Activated CD4-positive, alpha-beta T cell treated with anti-CD3 and anti-CD28 coated beads, Interleukin-2, Interleukin-4, amounts not matched to agents 100 ng/mL and 50 ng/mL, durations not matched to agents 16 hours and 8 hours (primary cell): ENCODE data around the gene TMPRSS9.
"Not testable (repeated sequence)": the region's sequence is repeated elsewhere in the genome, so short reads cannot be mapped to it uniquely, and the experiment has no call there.

Experiments
- DNase-seq: peaks from one replicate; pipeline ENCODE4 v3.0.0-alpha.2; 2020; ENCODE audit warnings: low spot score

The TMPRSS9 gene

DNA sequence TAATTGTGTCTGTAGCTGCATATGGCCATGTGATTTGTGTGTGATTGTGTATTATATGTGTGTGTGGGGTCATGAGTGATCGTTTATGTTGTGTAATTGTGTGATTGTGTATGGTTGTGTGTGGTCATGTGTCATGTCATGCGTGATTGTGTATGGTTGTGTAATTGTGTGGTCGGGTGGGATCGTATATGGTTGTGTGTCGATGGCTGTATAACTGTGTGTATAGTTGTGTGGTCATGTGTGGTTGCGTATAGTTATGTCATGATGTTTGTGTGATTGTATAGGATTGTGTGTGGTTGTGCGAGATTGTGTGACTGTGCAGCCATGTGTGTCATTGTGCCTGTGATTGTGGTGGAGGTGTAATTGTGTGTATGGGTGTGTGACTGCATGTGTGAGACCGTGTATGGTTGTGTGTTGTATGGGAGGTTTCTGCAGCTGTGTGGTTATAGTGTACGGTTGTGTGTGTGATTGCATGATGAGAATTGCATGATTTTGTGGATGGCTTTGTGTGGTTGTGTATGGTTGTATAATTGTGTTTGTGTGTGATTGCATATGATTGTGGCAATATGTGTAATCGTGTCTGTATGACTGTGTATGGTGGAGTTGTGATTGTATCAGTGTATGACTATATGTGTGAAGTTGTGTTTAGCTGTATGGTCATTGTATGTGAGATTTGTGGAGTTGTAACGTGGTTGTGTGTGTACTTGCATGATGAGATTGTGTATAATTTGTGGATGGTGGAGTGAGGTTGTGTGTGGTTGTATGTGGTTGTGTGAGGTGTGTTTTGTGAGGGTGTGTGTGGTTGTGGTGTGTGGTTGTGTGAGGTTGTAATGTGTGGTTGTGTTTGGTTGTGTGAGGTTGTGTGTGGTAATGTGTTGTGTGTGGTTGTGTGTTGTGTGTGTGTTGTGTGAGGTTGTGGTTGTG lies 2.2 kb downstream of the TMPRSS9 start:
- no peak for DNase-seq

- no peak for DNase-seq
Measured at GRCh38 chr19:2362970-2363300, 2.9 kb downstream of the TMPRSS9 start.

GRCh38 chr19:2363419-2363818 lies 3.4 kb downstream of the TMPRSS9 start:
- no peak for DNase-seq

GRCh38 chr19:2365201-2365970 lies 5.3 kb downstream of the TMPRSS9 start:
- DNase-seq = no peak

DNA sequence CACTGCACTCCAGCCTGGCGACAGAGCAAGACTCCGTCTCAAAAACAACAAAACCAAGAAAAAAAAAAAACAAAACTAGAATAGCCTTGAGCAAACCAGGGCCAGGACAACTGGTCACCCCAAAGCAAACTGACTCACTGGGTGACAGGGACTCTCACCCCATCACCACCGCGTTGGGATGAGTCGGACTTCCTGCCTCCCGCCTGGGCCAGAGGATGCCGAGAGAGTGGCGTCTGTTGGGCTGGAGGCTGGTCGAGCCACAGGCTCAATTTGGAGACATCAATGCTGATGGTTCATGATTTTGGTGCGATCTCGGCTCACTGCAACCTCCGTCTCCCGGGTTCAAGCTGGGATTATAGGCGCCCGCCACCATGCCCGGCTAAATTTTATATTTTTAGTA lies 11.6 kb downstream of the TMPRSS9 start:
- no peak for DNase-seq

DNA sequence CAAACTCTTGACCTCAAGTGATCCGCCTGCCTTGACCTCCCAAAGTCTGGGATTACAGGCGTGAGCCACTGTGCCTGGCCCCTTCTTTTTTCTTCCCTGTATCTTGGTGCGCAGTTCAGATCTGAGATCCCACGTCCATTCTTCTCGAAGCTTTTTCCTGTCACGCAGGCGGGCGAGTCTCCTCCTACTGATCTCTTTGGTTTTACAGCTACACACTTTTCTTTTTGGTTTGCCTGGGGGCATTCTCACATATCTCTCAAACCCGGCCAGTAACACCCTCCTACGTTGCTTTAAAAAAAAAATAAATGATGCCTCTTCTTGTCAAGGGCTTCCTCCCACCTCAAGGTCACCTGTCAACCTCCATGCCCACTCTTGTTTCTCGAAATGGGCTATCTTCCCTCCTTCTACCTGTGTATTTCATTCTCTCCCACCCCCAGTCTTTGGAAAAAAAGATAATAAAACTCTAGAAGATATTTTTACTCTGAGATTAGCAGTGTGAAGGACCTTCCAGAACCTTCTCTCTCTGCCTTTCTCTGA lies 12.1 kb downstream of the TMPRSS9 start:
- no peak for DNase-seq

DNA sequence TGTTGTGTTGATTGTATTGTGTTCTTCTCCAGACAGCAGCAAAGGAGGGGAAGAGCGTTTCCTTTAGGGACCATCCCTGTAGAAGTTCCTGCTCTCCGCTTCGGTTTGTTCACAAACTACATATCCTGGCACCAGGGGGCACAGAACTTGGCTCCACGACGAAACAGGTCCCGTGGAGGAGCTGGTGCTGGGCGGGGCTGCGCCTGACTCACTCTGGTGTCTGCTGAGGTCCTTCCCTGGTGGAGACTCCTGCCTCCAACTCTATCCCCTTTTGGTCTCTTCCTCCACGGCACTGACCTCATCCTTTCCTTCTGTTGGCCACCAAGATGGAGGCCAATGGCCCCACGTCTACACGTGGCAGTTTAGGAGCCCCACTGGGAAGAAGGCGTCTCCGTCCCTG lies 14.7 kb downstream of the TMPRSS9 start:
- DNase-seq = no peak

- DNase-seq = no peak
Measured at GRCh38 chr19:2375353-2376121, 15.5 kb downstream of the TMPRSS9 start.

- DNase-seq = no peak
Measured at GRCh38 chr19:2376784-2377519, 16.9 kb downstream of the TMPRSS9 start.

- no peak for DNase-seq
Measured at GRCh38 chr19:2380567-2380966, 20.5 kb downstream of the TMPRSS9 start.

- no peak for DNase-seq
Measured at GRCh38 chr19:2381148-2381820, 21.2 kb downstream of the TMPRSS9 start.

GRCh38 chr19:2382530-2383222 lies 22.6 kb downstream of the TMPRSS9 start:
- no peak for DNase-seq

DNA sequence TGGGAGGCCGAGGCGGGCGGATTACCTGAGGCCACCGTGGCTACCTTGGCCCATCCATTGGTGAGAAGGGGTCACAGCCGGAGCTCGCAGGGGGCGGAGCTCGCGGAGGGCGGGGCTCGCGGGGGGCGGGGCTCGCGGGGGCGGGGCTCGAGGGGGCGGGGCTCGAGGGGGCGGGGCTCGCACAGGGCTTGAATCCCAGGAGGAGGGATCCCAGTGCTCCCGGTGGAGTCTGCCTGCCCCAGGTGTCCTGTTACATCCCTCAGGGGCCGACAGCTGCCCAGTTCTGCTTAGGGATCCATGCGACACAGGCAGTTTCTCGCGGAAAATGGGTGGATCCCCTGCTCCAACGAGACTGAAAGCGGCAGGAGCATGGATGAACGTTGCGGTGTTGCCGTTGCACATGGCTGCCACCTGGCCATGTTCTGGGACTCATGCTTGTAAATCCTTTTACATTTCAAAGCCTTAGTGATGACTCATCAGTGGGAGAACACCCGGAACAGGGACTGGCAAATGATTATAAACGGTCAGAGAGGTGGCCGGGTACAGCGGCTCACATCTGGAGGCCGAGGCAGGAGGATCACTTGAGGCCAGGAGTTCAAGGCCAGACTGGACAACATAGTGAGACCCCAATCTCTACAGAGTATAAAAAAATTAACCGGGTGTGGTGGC lies 25.1 kb downstream of the TMPRSS9 start:
- no peak for DNase-seq

DNA sequence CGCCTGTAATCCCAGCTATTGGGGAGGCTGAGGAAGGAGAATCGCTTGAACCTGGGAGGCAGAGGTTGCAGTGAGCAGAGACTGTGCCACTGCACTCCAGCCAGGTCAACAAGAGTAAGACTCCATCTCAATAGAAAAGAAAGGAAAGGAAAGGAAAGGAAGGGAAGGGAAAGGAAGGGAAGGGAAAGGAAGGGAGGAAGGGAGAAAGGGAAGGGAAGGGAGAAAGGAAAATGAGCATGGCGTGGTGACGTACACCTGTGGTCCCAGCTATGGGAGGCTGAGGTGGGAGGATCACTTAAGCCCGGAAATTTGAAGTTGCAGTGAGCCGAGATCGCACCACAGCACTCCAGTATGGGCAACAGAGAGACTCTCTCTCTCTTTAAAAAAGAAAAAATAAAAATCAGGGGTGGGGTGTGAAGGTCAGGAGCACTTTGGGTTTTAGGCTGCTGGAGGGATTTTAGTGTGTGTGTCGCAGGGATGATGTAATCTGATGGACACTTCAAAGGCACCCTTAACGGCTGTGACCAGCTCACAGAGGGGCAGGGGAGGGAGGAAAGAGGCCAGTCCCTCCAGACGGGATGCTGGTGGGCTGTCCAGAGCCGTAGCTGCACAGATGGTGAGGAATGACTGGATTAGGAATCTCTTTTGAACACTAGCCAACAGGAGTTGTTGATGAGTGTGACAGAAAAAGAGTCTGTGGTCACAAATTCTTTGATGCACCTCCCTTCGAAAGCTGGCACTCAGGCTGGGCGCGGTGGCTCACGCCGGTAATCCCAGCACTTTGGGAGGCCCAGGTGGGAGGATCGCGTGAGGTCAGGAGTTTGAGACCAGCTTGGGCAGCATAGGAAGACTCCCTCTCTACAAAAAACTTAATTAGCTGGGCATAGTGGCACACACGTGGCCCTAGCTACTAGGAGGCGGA lies 27.6 kb downstream of the TMPRSS9 start:
- no peak for DNase-seq

DNA sequence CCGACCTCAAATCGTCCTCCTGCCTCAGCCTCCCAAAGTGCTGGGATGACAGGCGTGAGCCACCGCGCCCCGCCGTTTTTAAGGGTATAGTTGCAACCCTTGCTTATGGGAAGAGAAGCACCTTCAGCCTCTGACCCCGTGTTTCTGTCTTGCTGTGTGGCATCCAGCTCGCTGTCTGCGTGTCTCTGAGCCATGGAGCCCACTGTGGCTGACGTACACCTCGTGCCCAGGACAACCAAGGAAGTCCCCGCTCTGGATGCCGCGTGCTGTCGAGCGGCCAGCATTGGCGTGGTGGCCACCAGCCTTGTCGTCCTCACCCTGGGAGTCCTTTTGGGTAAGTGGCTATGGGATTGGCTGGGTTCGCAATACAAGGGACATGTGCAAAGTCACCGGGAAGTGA lies 29.5 kb downstream of the TMPRSS9 start:
- no peak for DNase-seq

GRCh38 chr19:2391118-2391725 lies 31.2 kb downstream of the TMPRSS9 start:
- peak; percentile 69 for DNase-seq

DNA sequence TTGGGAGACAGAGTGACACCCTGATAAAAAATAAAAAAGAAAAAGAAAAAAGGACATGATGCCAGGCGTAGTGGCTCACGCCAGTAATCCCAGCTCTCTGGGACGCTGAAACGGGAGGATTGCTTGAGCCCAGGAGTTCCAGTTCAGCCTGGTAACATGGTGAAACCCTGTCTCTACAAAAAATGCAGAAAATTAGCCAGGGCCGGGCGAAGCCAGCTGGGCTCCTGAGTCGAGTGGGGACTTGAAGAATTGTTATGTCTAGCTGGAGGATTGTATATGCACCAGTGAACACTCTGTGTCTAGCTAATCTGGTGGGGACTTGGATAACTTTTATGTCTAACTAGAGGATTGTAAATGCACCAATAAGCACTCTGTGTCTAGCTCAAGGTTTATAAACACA lies 32.3 kb downstream of the TMPRSS9 start:
- no peak for DNase-seq

DNA sequence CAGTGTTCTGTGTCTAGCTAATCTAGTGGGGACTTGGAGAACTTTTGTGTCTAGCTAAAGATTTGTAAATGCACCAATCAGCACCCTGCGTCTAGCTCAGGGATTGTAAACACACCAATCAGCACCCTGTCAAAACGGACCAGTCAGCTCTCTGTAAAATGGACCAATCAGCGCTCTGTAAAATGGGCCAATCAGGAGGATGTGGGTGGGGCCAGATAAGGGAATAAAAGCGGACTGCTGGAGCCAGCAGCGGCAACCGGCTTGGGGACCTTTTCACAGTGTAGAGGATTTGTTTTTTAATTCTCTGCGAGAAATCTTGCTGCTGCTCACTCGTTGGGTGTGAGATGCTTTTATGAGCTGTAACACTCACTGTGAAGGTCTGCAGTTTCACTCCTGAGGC lies 32.8 kb downstream of the TMPRSS9 start:
- DNase-seq = not testable (repeated sequence)
